ENCODE measurements around the gene PFKP.

PFKP gene

DNA sequence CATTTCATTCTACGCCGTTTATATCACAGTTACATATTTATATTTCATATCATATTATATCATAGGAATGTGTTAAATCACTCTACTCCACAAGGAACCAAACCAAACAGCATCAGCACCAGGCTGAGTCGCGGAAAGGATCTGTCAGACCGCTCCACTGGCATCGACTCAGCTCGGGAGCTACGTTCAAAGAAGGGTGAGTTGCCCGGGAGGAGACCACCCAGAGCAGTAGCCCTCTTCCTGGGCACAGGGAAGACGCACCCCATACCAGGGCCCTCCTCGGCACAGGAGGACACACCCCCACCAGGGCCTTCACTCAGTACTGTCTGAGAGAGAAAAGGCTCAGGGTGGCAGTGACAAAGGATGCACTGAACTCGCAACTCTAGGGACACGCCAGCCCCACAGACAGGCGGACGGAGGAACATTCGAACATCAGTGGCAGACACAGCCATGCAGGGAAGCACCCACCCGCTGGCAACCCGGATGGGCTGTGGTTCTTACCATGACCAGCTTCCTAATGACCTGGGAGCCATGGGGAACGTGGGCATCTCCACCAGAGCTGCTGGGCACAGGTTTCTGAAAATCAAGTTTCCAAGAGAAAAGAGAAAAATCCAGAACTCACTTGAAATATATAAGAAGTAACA, 76.6 kb downstream of the PFKP start:
- Histone ChIP-seq H3K36me3 (ENCODE audit: control insufficient read depth, insufficient read depth, low read length) (peaks cover 51% of the 10 kb centered on the region), H3K4me1 (ENCODE audit: control insufficient read depth, insufficient read depth, low read length) (no peaks in the 10 kb centered on the region), H3K27me3 (ENCODE audit: control insufficient read depth, insufficient read depth, low read length) (no peaks in the 10 kb centered on the region), H3K9ac (ENCODE audit: low read length) (no peak overlapping the region), H3K4me3 (ENCODE audit: low read length) (no peak overlapping the region), H3K27ac (ENCODE audit: low read depth, low read length) (no peak overlapping the region)

DNA sequence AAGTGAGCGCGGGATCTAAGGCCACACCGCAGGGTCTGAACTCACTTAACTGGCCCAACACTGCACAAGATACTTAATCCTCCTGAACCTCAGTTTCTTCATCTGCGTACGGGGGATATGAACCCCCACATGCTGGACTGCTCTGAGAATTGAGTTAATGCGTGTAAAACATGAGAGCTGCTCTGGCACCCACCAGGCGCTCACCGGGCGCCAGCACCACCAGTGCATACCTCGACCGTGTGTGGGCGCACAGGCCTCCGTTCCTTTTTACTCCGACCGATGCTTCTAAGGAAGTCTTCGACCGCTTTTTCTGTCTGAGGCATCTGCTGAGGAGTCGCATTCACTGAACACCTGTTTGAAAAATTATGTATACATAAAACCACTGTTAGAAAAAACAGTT, 78.0 kb downstream of the PFKP start:
- no peaks in the 10 kb centered on the region for H3K27me3 ChIP-seq (ENCODE audit: control insufficient read depth, insufficient read depth, low read length)
- peaks cover 48% of the 10 kb centered on the region for H3K36me3 ChIP-seq (ENCODE audit: control insufficient read depth, insufficient read depth, low read length)
- H3K4me1 ChIP-seq (ENCODE audit: control insufficient read depth, insufficient read depth, low read length), result no peaks in the 10 kb centered on the region
- no peak overlapping the region for H3K27ac ChIP-seq (ENCODE audit: low read depth, low read length)
- no peak overlapping the region for H3K9ac ChIP-seq (ENCODE audit: low read length)
- H3K4me3 ChIP-seq (ENCODE audit: low read length), result no peak overlapping the region

DNA sequence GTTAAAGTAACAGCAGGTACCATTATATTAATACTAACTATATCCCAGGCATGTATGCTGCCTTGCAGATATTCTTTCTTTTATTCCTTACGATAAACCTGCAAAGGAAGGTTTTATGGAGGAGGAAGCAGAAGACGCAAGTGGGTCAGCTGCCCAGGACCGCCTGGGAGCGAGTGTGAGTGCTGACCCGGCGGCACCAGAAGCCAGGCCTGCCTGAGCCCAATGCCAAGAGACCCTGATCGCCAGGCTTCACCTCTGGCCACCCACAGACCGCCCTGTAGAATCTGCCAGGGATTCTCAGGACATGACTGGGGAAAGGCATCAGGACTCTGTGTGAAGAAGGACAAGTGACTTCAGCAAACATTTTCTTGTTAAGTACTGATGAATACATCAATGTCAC, 78.9 kb downstream of the PFKP start:
- H3K27ac ChIP-seq (ENCODE audit: low read depth, low read length), result no peak overlapping the region
- no peaks in the 10 kb centered on the region for H3K4me1 ChIP-seq (ENCODE audit: control insufficient read depth, insufficient read depth, low read length)
- H3K9ac ChIP-seq (ENCODE audit: low read length), result no peak overlapping the region

DNA sequence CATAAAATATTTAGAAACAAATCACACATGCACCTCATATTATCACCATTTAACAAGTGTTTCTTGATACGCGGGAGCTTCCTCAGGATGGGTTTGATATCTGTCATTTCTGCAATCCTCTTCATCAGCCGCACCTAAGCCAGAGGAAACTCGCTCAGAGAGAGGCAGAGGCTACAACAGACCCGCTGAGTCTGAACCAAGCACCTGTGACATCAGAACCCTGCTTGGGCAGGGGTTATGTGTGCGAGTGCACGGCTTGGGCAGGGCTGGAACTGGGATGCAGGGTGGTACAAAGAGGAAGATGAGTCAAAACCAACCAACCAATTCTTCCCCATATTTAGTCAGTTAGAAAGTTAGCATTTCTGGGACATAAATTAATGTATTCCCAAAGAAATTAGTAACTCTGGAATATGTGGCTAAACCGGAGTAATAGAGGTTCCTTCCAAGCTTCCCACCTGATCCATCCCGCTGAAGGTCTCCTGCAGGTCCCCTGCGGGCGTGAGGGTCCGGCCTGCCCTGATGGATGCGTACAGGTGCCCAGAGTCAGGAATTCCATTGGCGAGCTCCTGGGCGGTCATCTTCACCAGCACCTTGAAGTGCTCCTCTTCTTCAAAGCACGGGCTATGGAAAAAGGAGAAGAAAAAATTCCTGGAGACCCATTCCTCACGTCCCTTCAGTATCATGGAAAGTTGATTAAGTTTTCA, 79.9 kb downstream of the PFKP start:
- H3K27ac ChIP-seq (ENCODE audit: low read depth, low read length), result no peak overlapping the region
- H3K36me3 ChIP-seq (ENCODE audit: control insufficient read depth, insufficient read depth, low read length), result peaks cover 59% of the 10 kb centered on the region
- H3K4me1 ChIP-seq (ENCODE audit: control insufficient read depth, insufficient read depth, low read length), result no peaks in the 10 kb centered on the region
- H3K27me3 ChIP-seq (ENCODE audit: control insufficient read depth, insufficient read depth, low read length), result no peaks in the 10 kb centered on the region
- no peak overlapping the region for H3K4me3 ChIP-seq (ENCODE audit: low read length)
- no peak overlapping the region for H3K9ac ChIP-seq (ENCODE audit: low read length)

More for the DNA sequence above, 78.9 kb downstream of the PFKP start:
- H3K4me3 ChIP-seq (ENCODE audit: low read length), result no peak overlapping the region
- H3K36me3 ChIP-seq (ENCODE audit: control insufficient read depth, insufficient read depth, low read length), result peaks cover 57% of the 10 kb centered on the region
- H3K27me3 ChIP-seq (ENCODE audit: control insufficient read depth, insufficient read depth, low read length), result no peaks in the 10 kb centered on the region

GRCh38 chr10:3148041-3148440, 80.7 kb downstream of the PFKP start:
- Histone ChIP-seq H3K9ac (ENCODE audit: low read length) (no peak overlapping the region), H3K36me3 (ENCODE audit: control insufficient read depth, insufficient read depth, low read length) (peaks cover 61% of the 10 kb centered on the region), H3K4me1 (ENCODE audit: control insufficient read depth, insufficient read depth, low read length) (no peaks in the 10 kb centered on the region)

GRCh38 chr10:3148994-3149393, 81.6 kb downstream of the PFKP start:
- Histone ChIP-seq H3K36me3 (ENCODE audit: control insufficient read depth, insufficient read depth, low read length) (peaks cover 58% of the 10 kb centered on the region), H3K27ac (ENCODE audit: low read depth, low read length) (no peak overlapping the region), H3K9ac (ENCODE audit: low read length) (no peak overlapping the region), H3K4me3 (ENCODE audit: low read length) (no peak overlapping the region), H3K4me1 (ENCODE audit: control insufficient read depth, insufficient read depth, low read length) (no peaks in the 10 kb centered on the region), H3K27me3 (ENCODE audit: control insufficient read depth, insufficient read depth, low read length) (no peaks in the 10 kb centered on the region)

More at GRCh38 chr10:3148041-3148440, 80.7 kb downstream of the PFKP start:
- Histone ChIP-seq H3K27me3 (ENCODE audit: control insufficient read depth, insufficient read depth, low read length) (no peaks in the 10 kb centered on the region), H3K27ac (ENCODE audit: low read depth, low read length) (no peak overlapping the region), H3K4me3 (ENCODE audit: low read length) (no peak overlapping the region)

- H3K36me3 ChIP-seq (ENCODE audit: control insufficient read depth, insufficient read depth, low read length), result peaks cover 64% of the 10 kb centered on the region
- no peaks in the 10 kb centered on the region for H3K4me1 ChIP-seq (ENCODE audit: control insufficient read depth, insufficient read depth, low read length)
- no peak overlapping the region for H3K27ac ChIP-seq (ENCODE audit: low read depth, low read length)
- no peak overlapping the region for H3K9ac ChIP-seq (ENCODE audit: low read length)
- H3K27me3 ChIP-seq (ENCODE audit: control insufficient read depth, insufficient read depth, low read length), result no peaks in the 10 kb centered on the region
- no peak overlapping the region for H3K4me3 ChIP-seq (ENCODE audit: low read length)
Measured at GRCh38 chr10:3149918-3150317, 82.6 kb downstream of the PFKP start.

DNA sequence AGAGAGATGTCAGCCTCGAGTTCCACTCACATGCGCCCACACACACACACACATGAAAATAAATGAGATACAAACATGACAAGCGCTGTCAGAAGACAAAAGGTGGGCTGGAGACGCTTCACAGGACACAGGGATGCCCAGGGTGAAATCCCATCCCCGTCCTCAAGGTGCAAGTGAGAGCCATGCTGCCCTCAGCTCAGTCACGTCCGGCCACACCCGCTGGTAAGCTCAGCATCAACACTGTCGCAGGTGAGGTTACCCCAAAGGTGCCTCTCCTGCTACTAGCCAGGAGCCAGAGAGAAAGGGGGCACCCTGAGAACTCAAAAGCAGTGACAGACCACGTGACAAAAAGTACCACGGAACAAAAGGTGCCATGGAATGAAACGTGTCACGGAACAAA, 83.0 kb downstream of the PFKP start:
- Histone ChIP-seq H3K4me1 (ENCODE audit: control insufficient read depth, insufficient read depth, low read length) (no peaks in the 10 kb centered on the region), H3K9ac (ENCODE audit: low read length) (no peak overlapping the region), H3K27ac (ENCODE audit: low read depth, low read length) (no peak overlapping the region), H3K27me3 (ENCODE audit: control insufficient read depth, insufficient read depth, low read length) (no peaks in the 10 kb centered on the region), H3K36me3 (ENCODE audit: control insufficient read depth, insufficient read depth, low read length) (peaks cover 63% of the 10 kb centered on the region), H3K4me3 (ENCODE audit: low read length) (no peak overlapping the region)

DNA sequence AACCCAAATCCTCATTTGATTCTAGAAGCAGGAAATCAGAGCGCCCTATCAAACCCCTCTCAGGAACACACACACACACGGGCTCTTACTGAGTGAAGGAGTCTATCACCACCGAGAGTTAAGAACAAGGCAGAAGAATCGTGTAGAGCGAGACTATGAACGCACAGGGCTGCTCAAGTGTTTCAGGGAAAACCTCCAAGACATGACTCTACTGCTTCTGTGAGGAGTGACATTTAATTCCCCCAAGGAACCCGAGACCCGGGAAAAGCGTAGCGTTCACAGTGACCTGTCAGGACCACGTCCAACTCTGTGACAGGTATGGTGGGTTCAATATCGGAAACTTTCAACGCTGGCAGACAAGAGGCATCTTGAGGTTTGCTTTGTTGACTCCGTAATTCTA, 83.6 kb downstream of the PFKP start:
- Histone ChIP-seq H3K36me3 (ENCODE audit: control insufficient read depth, insufficient read depth, low read length) (peaks cover 61% of the 10 kb centered on the region), H3K9ac (ENCODE audit: low read length) (no peak overlapping the region), H3K27ac (ENCODE audit: low read depth, low read length) (no peak overlapping the region), H3K4me3 (ENCODE audit: low read length) (no peak overlapping the region), H3K27me3 (ENCODE audit: control insufficient read depth, insufficient read depth, low read length) (no peaks in the 10 kb centered on the region), H3K4me1 (ENCODE audit: control insufficient read depth, insufficient read depth, low read length) (no peaks in the 10 kb centered on the region)

- H3K27me3 ChIP-seq (ENCODE audit: control insufficient read depth, insufficient read depth, low read length), result no peaks in the 10 kb centered on the region
- no peak overlapping the region for H3K9ac ChIP-seq (ENCODE audit: low read length)
- H3K36me3 ChIP-seq (ENCODE audit: control insufficient read depth, insufficient read depth, low read length), result peaks cover 58% of the 10 kb centered on the region
- no peak overlapping the region for H3K4me3 ChIP-seq (ENCODE audit: low read length)
- H3K4me1 ChIP-seq (ENCODE audit: control insufficient read depth, insufficient read depth, low read length), result no peaks in the 10 kb centered on the region
- no peak overlapping the region for H3K27ac ChIP-seq (ENCODE audit: low read depth, low read length)
Measured at GRCh38 chr10:3151889-3152565, 84.7 kb downstream of the PFKP start.

DNA sequence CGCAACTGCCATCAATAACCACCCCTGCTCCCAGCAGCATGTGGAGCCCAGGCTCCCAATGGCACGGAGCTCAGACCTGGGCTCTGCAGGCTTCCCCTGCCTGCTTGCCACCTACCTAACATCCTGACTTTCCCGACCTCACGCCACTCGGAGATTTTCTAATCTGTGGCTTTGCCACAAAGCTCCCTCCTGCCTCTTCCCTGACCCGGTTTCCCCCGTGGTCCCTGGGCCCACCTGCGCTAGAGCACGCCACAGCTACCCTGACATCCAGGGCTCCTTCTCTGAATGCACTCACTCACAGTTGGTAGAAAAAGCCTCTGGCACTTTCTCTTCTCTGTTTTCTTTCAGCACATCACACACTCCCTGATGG, 85.2 kb downstream of the PFKP start:
- peaks cover 57% of the 10 kb centered on the region for H3K36me3 ChIP-seq (ENCODE audit: control insufficient read depth, insufficient read depth, low read length)
- no peak overlapping the region for H3K27ac ChIP-seq (ENCODE audit: low read depth, low read length)
- no peak overlapping the region for H3K9ac ChIP-seq (ENCODE audit: low read length)
- H3K4me1 ChIP-seq (ENCODE audit: control insufficient read depth, insufficient read depth, low read length), result no peaks in the 10 kb centered on the region
- H3K27me3 ChIP-seq (ENCODE audit: control insufficient read depth, insufficient read depth, low read length), result no peaks in the 10 kb centered on the region
- no peak overlapping the region for H3K4me3 ChIP-seq (ENCODE audit: low read length)

DNA sequence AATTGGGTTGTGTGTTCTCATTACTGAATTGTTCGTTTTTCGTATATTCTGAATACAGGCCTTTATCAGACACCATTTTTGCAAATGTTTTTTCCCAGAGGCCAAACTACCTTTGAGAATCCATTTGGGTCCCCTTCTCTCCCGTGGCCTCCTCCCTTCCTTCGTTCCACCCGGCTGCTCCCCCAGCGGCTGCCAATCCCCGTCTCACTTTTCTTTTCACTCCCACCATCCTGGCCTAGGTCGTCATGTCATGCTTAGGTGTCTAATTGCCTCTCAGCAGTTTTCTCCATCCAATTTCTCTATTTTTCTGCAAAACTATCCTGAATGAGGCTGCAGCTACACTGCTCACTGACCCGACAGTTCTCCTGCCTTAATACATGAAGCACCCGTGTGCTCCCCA, 87.3 kb downstream of the PFKP start:
- no peaks in the 10 kb centered on the region for H3K27me3 ChIP-seq (ENCODE audit: control insufficient read depth, insufficient read depth, low read length)
- H3K4me3 ChIP-seq (ENCODE audit: low read length), result no peak overlapping the region
- H3K4me1 ChIP-seq (ENCODE audit: control insufficient read depth, insufficient read depth, low read length), result no peaks in the 10 kb centered on the region
- no peak overlapping the region for H3K27ac ChIP-seq (ENCODE audit: low read depth, low read length)
- no peak overlapping the region for H3K9ac ChIP-seq (ENCODE audit: low read length)
- peaks cover 53% of the 10 kb centered on the region for H3K36me3 ChIP-seq (ENCODE audit: control insufficient read depth, insufficient read depth, low read length)
